ENCODE measurements around the gene DXO.
"Not testable (repeated sequence)": the region's sequence is repeated elsewhere in the genome, so short reads cannot be mapped to it uniquely, and the experiment has no call there.

GRCh38 chr6:32002546-32003268, 30.8 kb upstream of the DXO start:
- TF ChIP-seq CTCF, POLR2A (IDR thresholded peaks at IDR 0.05): not testable (repeated sequence)

All from heart left ventricle (tissue), 13 donors.